GM21515 (cell line): Measurements from ENCODE around the gene ODC1.
A peak's percentile ranks its signal among the peaks of the same experiment; 100 is the strongest.

Experiments
- ATAC-seq: cut with Tn5 transposase; IDR thresholded peaks from one replicate; pipeline ENCODE4 v1.9.1; 2021; ENCODE audit not compliant: unreplicated experiment

ODC1 gene

DNA sequence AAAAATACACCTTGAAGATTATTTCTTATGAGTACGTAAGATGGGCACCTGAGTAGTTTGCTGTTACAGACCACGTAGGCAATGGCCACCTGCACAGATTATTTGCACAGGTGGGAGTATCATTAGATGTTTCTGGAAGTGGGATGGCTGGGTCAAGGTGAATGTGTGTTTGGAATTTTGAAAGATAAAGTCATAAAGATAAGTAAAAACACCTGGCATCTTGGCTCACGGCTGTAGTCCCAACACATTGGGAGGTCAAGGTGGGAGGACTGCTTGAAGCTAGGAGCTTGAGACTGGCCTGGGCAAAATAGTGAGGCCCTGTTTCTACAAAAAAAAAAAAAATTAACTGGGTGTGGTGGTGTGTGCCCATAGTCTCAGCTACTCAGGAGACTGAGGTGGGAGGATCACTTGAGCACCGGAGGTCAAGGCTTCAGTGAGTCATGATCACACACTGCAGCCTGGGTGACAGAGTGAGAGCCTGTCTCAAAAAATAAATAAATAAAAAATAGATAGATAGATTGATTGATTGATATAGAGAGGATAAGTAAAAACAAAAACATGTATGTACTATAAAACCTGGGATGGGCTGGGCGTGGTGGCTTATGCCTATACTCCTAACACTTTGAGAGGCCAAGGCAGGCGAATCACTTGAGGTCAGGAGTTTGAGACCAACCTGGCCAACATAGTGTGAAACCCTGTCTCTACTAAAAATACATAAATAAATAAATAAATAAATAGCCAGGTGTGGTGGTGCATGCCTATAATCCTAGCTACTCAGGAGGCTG is 30.4 kb downstream of the ODC1 start:
- ATAC-seq, result no peak

DNA sequence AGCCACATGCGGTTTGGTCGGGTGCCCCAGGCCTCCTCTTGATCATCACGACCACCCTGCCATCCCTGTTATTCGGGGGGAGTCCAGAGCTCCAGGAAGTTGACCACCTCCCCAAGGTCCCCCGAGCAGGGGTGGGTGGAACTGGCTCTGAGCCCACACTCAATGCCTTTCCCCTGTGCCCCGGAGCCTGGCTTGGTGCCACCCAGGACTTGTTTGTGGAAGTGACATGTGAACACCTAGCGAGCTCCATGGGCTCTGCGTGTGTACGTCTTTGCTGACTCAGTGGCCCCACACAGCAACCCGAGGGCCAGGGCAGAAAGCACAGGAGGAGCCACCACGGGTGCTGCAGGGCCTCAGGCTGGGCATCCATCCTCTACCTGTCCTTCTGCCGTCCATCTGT is 32.5 kb downstream of the ODC1 start:
- ATAC-seq, result no peak

DNA sequence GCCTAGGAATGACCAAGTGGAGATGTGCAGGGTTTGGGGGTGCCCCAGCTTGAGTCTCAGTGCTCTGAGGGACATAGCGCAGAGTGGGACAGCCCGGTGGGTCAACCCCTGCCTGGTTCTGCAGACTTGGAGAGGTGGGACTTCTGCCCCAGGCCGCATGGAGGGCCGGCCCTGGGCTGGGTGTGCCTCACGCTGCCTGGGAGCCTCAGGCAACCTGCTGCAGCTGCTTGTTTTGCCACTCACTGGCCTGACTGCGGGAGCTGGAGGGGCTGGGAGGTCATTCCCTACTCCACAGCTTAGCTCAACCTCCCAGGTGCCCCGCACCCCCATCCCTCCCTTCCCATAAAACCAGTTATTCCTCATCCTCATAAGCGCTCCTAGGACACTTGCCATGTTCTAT is 33.1 kb downstream of the ODC1 start:
- no peak for ATAC-seq

GRCh38 chr2:10414591-10414990 is 33.5 kb downstream of the ODC1 start:
- ATAC-seq, result no peak

DNA sequence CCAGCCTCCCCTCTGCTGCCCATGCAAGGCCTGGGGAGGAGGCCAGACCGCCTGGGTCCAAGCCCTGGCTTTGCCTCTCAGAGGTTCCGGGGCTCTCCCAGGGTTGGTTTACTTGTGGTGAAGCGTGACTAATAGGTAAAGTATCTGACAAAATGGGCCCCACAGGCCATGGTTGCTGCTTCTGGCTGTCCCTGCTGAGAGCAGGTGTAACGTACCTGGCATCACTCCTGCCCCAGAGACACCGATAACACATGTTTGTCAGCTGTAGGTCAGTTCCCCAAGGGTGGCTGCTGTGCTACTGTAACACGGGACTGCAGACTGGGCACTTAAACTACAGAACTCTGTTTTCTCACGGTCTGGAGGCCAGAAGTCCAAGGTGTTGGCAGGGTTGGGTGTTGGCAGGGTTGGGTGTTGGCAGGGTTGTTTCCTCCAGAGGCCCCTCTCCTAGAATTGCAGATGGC is 34.1 kb downstream of the ODC1 start:
- ATAC-seq, result no peak

DNA sequence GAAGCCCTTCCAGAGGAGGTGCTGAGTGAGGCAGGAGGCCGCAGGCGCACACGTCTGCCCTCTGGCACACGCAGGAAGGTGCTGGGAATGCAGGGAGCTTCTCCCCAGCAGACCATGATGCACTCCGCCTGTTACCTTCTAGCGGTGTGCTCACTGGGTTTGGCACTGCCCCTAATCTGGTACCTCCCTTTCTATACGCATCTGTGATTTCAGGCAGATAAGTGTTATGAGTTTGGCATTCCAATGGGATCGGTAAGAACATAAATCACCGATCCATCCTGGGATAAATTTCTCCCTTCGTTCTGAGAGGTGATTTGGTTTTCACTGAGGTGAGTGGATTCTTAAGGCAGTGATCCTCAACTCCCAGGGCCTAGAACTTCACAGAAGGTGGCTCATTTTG is 34.6 kb downstream of the ODC1 start:
- no peak for ATAC-seq

GRCh38 chr2:10412380-10412779 is 35.7 kb downstream of the ODC1 start:
- no peak for ATAC-seq

- ATAC-seq, result no peak
These were observed 36.6 kb downstream of the ODC1 start for GRCh38 chr2:10411557-10411956.

DNA sequence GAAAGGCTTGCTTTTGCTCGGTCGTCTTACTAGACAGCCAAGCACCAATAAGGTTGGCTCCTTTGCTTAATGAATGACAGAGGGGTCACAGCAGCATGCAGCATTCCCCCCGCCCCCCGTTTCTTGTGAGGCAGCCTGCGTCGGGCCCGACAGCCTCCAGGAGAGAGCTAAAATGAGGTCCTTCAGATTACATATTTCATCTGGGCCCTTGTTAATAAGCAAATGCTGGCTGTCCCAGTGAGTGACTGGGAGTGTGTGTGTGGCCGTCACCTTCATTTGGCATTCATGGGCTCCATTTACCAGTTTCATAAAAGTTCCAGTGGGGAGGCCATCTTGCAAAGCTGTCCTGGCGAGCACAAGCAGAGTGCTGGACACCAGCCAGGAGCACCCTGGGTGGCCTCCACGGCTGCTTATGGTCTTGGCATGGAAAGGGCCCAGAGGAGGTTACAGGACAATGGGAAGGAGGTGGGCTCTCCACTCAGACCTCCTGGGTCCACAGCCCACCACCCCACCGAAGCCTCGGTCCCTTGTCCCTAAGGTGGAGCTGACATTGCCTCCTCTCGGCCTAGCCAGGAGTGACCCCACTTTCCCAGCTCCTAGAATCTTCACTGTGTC is 37.2 kb downstream of the ODC1 start:
- ATAC-seq, result no peak

- peak; percentile 60 for ATAC-seq
These were observed 37.9 kb downstream of the ODC1 start for GRCh38 chr2:10410001-10410822.

DNA sequence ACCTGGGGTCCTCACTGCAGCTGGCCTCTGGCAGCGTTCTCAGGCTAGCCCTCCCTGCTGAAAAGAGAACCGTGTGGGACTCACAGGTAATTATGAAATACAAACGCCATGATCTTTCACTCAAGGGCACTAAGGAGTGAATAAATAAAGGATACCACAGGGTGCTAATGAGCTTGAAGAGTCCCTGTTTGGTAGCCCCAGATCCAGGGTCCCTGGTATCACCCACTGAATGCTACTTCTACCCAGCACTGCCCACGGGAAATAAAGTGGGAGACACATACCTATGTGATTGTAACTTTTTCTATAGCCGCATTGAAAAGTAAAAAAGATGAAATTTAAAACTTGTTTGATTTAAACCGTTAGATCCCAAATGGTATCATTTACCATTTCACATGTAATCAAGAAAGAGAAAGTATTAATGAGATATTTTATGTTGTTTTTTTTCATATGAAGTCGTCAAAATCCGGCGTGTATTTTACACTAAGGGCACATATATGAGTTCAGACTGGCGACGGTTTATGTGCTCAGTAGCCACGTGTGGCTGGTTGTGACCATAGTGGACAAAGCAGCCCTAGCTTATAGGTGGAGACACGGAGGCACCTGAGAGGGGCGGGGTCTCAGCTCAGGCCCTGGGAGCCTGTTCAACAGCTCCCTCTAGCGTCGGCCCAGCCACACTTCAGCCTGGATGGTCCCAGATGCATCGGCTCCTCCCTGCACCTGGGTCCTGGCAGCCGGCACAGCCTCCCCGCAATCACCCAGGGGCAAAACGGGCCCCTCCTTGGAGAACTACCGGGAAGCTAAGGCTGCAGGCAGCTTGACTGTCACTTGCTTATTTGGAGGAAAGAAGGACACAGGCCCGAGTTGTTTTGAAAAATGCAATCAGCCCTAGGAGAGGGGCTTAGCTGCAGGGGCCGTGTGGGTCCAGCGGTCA is 39.2 kb downstream of the ODC1 start:
- peak; percentile 60 for ATAC-seq

DNA sequence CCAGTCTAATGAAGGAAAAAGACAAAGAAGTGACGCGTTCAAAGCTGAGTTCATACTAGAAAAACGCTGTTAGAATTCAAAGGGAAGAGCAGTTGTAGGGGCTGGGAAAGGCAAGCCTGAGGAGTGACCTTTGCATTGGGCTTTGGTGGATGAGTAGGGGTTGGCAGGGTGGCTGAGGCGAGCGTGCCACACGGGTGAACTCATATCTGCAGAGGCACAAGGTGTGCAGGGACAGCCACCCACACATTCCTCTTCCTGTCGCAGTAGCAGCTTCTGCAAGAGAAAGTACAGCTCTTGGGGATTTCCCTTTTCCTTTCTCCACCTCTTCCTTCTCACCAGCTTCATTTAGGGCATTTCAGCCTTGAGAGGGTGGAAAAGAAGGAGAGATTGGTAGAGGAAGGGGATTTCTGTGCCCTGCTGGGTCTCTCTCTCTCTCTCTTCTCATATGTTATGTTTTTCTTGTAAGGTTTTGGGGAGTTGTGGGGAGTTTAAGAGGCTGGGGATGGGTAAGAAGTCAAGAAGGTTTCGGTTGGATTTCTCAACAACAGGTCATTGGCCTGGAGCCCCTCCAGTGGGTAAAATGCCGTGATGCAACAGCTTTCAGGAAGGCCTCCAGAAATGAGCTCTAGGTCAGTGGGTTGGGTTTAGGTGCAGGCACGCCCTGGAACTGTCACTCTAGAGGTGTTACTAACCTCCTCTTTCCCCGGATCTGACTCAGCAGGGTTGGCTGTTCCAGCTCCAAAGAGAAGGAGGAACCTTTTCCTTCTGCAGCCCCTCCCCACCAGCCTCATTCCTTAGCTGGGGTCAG is 40.1 kb downstream of the ODC1 start:
- ATAC-seq, result no peak

DNA sequence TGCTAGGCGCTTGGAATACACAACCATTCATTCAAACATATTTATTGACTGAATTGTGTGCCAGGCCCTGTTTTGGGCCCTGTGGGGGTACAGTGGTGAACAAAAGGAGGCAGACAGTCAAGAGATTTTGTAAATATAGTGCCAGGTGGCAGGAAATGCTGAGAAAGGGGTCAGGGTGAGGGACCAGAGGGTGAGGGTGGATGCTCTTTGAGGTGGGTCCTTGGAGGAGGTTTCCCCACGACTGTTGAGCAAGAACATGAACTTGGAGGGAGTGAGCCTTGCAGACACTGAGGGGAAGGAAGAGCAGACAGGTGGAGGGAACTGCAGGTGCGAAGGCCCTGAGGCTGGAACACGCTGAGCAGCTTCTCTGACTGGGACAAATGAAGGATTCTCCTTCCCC is 40.7 kb downstream of the ODC1 start:
- no peak for ATAC-seq

GRCh38 chr2:10406491-10407188 is 41.5 kb downstream of the ODC1 start:
- ATAC-seq, result no peak

- no peak for ATAC-seq
These were observed 42.1 kb downstream of the ODC1 start for GRCh38 chr2:10406016-10406415.

GRCh38 chr2:10405448-10405847 is 42.7 kb downstream of the ODC1 start:
- ATAC-seq, result no peak

DNA sequence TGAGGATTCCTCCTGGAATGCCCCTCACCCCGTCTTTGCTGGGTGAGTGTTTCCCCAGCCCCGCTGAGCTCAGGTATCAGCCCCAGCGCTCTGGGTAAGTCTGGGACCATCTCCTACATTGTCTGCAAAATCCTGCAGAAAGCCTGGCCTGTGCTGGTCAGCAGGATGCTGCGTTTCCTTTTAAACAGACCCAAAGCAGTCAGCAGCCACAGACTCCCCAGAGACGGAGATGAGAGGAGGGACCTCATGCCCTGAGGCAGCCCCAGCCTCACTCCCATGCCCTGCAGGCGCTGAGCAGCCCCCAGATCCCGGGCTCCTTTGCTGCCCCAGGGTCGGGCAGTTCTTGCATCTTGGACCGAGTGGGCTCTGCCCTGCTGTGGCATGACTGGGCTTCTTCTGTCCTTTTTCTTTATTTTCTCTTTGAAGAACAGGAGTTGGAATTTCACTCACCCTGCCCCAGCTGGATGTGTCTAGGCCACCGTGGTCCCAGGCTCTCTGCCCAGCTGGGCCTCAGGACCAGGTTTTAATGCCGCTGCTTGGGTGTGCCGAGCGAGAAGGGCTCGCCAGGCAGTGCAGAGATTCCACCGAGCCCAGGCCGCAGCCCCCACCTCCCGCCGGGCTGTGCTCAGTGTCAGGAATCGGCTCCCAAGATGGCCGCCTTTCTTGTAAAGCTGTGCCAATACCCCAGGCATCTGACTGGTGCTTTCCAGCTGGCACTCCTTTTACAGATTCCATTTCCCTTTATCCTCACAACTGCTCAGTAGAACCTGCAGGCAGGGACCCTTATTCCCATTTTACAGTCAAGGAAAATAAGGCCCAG is 43.6 kb downstream of the ODC1 start:
- ATAC-seq, result no peak

DNA sequence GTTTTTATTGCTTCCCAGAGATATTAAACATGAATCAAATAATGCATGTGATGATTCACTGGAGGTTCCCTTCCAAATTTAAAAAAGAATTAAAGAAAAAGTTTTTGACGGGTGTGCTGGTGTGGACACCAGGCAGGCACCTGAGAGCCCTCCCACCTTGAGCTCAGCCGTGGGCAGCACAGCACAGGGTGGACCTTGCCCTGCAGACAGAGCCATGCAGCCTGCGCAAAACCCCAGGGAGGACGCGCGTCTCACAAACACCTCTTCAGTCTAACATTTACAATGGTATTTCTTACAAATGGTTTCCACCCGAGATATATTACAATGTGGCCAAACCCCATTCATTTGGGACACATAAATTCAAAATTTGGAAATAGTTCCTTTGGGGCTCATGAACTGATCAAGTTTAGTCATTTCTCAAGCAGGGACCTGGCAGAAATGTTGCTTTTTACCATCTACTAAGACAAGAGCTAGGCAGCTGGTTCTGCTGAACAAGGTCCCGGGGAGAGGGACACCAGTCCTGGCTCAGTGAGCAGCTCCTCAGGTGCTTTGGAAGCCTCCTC is 45.4 kb downstream of the ODC1 start:
- ATAC-seq, result no peak
